ENCODE data around the gene TRIM2.

DNA sequence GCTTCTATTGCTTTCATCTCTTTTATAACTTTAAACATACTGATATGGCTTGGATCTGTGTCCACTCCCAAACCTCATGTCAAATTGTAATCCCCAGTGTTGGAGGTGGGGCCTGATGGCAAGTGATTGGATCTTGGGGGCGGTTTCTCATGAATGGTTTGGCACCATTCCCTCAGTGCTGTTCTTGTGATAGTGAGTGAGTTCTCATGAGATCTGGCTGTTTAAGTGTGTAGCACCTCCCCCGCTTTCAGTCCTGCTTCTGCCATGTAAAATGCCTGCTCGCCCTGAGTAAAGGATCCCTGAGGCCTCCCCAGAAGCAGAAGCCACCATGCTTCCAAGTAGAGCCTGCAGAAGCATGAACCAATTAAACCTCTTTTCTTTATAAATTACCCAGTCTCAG lies 157.9 kb downstream of the TRIM2 start:
- TF ChIP-seq, protein P1, sequence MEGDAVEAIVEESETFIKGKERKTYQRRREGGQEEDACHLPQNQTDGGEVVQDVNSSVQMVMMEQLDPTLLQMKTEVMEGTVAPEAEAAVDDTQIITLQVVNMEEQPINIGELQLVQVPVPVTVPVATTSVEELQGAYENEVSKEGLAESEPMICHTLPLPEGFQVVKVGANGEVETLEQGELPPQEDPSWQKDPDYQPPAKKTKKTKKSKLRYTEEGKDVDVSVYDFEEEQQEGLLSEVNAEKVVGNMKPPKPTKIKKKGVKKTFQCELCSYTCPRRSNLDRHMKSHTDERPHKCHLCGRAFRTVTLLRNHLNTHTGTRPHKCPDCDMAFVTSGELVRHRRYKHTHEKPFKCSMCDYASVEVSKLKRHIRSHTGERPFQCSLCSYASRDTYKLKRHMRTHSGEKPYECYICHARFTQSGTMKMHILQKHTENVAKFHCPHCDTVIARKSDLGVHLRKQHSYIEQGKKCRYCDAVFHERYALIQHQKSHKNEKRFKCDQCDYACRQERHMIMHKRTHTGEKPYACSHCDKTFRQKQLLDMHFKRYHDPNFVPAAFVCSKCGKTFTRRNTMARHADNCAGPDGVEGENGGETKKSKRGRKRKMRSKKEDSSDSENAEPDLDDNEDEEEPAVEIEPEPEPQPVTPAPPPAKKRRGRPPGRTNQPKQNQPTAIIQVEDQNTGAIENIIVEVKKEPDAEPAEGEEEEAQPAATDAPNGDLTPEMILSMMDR (IDR thresholded peaks at IDR 0.05; ENCODE audit: poor library complexity), result no peak
- TF ChIP-seq EZH2 (IDR thresholded peaks at IDR 0.05; ENCODE audit: borderline replicate concordance) (no peak), EZH2phosphoT487 (IDR thresholded peaks at IDR 0.05; ENCODE audit: low read depth, severe bottlenecking, unreplicated experiment) (no peak)
